Fibroblast of villous mesenchyme (primary cell): Measurements from ENCODE around the gene TCEA2. TPM values are rescaled to one million over a fixed set of nuclear protein-coding genes. Genes with fewer than 3 reads are reported as not detected.

Experiments
- DNase-seq: peaks from one replicate; pipeline ENCODE4 v3.0.0-alpha.2; 2010; ENCODE audit warnings: low read depth
- H3K4me3 ChIP-seq: 2 replicates; pipeline ENCODE4 v1.5.1; 2011; ENCODE audit warnings: low read depth, mild to moderate bottlenecking, low read length
- total RNA-seq: library from RNA; depleted of rRNA; stranded (reverse); fragments of >200 nt; gene quantifications from 2 replicates; pipeline ENCODE4 v1.2.3, GENCODE V29; 2012
- TF ChIP-seq, protein P1 (sequence below): IDR thresholded peaks from 2 replicates; pipeline ENCODE4 v1.5.1; 2012; ENCODE audit warnings: low read depth, mild to moderate bottlenecking, low read length; ENCODE audit not compliant: insufficient read depth

Gene TCEA2
- total RNA-seq, 1 donor, result 20.7 TPM

DNA sequence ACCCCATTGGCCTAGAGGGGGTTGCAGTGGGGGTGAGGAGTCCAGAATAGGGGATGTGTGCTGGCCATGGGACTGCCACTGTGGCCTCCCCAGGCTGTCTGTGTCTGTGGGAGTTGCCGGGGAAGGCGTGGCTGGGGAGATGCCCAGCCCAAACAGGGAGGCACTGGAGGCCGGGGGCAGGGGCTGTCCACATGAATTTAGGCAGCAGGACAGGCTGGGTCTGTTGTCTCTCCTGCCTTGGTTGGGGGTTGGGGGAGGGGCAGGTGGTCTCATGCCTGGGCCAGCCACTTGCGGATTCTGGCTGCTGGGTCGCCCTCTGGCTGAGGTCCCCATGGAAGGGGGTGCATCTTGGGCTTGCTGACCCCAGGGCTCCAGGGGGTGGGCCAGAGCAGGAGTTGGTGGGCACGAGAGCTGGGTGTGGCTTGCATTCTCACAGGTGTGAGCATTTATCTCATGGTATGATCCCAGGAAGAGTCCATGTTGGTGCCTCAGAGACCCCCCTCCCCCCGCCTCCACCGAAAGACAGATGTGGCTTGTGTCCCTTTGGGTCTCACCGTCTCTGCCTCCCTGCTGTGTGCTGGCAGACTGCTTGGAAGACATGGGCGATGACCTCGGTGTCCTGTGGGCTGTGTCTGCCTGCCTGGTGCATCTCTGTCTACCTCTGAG lies 17.5 kb upstream of the TCEA2 start:
- no peak for DNase-seq
- H3K4me3 ChIP-seq, result no peak overlapping the region
- TF ChIP-seq, protein P1, sequence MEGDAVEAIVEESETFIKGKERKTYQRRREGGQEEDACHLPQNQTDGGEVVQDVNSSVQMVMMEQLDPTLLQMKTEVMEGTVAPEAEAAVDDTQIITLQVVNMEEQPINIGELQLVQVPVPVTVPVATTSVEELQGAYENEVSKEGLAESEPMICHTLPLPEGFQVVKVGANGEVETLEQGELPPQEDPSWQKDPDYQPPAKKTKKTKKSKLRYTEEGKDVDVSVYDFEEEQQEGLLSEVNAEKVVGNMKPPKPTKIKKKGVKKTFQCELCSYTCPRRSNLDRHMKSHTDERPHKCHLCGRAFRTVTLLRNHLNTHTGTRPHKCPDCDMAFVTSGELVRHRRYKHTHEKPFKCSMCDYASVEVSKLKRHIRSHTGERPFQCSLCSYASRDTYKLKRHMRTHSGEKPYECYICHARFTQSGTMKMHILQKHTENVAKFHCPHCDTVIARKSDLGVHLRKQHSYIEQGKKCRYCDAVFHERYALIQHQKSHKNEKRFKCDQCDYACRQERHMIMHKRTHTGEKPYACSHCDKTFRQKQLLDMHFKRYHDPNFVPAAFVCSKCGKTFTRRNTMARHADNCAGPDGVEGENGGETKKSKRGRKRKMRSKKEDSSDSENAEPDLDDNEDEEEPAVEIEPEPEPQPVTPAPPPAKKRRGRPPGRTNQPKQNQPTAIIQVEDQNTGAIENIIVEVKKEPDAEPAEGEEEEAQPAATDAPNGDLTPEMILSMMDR, result no peak

DNA sequence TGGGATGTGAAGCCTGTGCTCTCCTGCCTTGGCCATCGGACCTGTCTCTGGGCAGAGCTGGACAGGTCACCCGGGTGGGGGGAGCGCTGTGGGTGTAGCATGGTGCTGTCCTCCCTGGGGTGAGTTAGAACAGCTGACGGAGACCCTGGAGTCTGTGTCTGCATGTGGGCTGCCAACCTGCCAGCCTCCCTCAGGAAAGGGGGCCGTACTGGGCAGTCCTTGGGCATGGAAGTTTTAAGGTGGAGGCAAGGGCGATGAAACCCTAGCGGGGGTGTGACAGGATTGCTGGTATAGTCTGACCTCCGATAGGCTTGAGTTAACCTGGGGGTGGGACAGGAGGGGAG lies 16.0 kb upstream of the TCEA2 start:
- no peak overlapping the region for H3K4me3 ChIP-seq
- TF ChIP-seq, protein P1, result no peak
- no peak for DNase-seq

DNA sequence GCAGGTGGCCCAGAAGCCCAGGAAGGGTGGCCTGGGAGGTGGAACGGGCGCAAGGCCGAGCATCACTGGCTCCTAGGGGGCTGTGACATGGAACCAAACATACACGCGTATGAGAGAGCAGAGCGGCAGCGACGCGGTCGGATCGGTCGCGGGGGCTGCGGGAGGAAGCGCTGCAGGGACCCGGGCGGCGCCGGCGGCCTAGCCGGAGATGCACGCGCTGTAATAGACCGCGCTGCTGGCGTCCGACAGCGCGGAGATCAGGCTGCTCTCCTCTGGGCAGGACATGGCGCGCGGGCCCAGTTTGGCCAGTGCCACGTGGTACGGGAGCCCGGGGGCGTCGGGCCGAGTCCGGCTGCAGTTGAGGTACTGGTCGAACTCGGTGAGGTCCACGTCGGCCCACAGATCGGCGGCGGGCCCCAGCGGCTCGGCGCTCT lies 15.0 kb upstream of the TCEA2 start:
- H3K4me3 ChIP-seq, result no peak overlapping the region
- TF ChIP-seq, protein P1, result no peak
- no peak for DNase-seq

DNA sequence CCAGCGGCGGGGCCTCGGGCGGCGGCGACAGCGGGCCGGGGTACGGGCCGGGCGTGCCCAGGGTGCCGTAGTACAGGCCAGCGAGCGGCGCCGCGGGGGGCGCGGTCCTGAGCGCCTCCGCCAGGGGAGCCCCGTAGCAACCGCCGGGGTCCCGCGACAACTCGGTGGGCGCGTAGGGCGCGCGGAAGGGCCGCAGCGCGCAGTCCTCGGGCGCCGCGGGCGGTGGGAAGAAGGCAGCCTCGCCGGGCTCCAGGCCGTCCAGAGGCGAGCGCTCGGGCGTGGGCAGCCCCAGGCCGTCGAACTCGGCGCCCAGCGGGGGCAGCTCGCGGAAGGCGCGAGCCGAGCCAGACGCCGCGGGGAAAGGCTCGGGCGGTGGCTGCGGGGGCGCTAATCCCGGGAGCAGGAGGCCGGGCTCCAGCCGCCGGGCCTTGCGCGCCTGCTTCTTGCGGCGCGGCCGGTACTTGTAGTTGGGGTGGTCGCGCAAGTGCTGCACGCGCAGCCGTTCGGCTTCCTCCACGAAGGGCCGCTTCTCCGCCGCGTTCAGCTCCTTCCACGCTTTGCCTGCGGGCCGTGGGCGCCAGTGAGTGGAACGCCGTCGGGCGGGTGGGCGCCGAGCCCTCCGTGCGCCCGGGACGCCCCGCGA lies 14.5 kb upstream of the TCEA2 start:
- no peak overlapping the region for H3K4me3 ChIP-seq
- TF ChIP-seq, protein P1, result no peak
- no peak for DNase-seq

DNA sequence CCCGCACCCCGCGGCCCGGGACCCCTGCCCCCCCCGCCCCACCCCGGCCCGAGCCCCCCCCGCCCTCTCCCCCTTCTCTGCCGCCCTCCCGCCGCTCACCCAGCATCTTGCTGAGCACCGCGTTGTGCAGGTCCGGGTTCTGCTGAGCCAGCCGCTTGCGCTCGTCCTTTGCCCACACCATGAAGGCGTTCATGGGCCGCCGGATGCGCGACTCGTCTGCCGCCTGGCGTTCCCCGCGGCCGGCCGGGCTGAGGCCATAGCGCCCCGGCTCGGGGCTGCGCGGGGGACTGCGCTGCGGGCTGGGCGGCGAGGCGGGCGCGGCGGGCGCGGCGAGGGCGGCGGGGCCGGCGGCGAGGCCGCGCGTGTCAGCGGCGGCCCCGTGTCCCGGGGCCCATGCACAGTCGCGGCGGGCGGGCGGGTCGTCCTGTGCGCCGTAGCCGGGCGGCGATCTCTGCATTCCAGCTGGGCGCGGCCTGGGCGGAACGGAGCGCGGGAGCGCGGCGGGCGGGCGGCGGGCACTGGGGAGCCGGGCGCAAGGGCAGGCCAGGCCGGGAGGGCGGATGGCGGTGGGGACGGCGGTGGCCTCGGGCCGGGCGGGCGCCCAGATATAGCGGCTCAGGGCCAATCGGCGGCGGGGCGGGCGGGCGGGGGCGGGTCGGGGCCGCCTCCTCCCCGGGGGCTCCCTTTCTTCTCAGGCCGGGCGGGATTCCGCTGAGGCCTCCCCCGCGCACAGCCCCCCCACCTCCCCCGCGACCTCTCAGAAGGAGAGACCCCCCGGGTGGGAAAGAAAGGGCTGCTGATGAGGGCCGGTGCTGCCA lies 13.7 kb upstream of the TCEA2 start, which contains the start of gene SOX18:
Gene SOX18 (minus strand): TSS at position 580 of the 818 bp plus-strand sequence. CDS start 123 bp downstream, at position 457.
- TF ChIP-seq, protein P1, result no peak
- peak within 1 kb of the TSS; percentile 29 for H3K4me3 ChIP-seq
- DNase-seq, result peak; percentile 41

DNA sequence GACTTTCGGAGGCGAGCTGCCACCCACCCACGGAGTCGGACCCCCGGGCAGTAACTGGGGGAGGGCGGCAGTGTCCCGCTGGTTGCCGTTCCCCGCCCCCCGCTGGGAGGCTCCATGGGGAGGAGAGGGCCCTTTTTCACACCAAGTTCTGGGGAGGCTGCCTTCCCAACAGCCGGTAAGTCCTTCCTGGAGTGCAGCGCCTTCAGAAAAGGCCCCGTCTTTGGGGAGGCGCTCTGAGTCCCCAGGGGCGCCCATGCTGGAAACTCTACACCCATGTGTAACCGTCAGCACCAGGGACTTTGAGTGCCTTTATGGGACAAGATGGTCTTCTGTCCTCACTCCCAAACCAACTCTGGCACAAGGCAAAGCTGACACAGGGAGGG lies 13.1 kb upstream of the TCEA2 start:
- TF ChIP-seq, protein P1, result no peak
- DNase-seq, result no peak
- peak overlapping the region; percentile 29 for H3K4me3 ChIP-seq
